ENCODE data around the gene NKPD1.

The NKPD1 gene

GRCh38 chr19:45160870-45161737, at the start of gene NKPD1:
Gene NKPD1, minus strand, starts transcription at chr19:45160982. Its CDS starts 832 bp downstream, at chr19:45160150.
- Histone ChIP-seq H3K36me3 (ENCODE audit: insufficient read depth, low read length) (no peaks in the 10 kb centered on the region), H3K4me1 (ENCODE audit: insufficient read depth, low read length) (peaks cover 12% of the 10 kb centered on the region; the same call in 1 of the 2 replicates), H3K9me3 (ENCODE audit: control insufficient read depth, insufficient read depth, low read length) (no peaks in the 10 kb centered on the region), H3K9ac (ENCODE audit: low read depth, low read length) (no peak within 1 kb of the TSS)

- Histone ChIP-seq H3K4me1 (ENCODE audit: insufficient read depth, low read length) (no peaks in the 10 kb centered on the region), H3K36me3 (ENCODE audit: insufficient read depth, low read length) (no peaks in the 10 kb centered on the region), H3K9me3 (ENCODE audit: control insufficient read depth, insufficient read depth, low read length) (no peaks in the 10 kb centered on the region), H3K9ac (ENCODE audit: low read depth, low read length) (no peak overlapping the region)
These were observed 45.5 kb upstream of the NKPD1 start for GRCh38 chr19:45206328-45206727.

- no peak overlapping the region for H3K9ac ChIP-seq (ENCODE audit: low read depth, low read length)
- no peaks in the 10 kb centered on the region for H3K9me3 ChIP-seq (ENCODE audit: control insufficient read depth, insufficient read depth, low read length)
- no peaks in the 10 kb centered on the region for H3K36me3 ChIP-seq (ENCODE audit: insufficient read depth, low read length)
- H3K4me1 ChIP-seq (ENCODE audit: insufficient read depth, low read length) = no peaks in the 10 kb centered on the region
These were observed 45.0 kb upstream of the NKPD1 start for GRCh38 chr19:45205810-45206209.

- Histone ChIP-seq H3K9me3 (ENCODE audit: control insufficient read depth, insufficient read depth, low read length) (no peaks in the 10 kb centered on the region), H3K4me1 (ENCODE audit: insufficient read depth, low read length) (no peaks in the 10 kb centered on the region), H3K36me3 (ENCODE audit: insufficient read depth, low read length) (no peaks in the 10 kb centered on the region), H3K9ac (ENCODE audit: low read depth, low read length) (no peak overlapping the region)
These were observed 41.9 kb upstream of the NKPD1 start for GRCh38 chr19:45202637-45203036.

- Histone ChIP-seq H3K4me1 (ENCODE audit: insufficient read depth, low read length) (no peaks in the 10 kb centered on the region), H3K36me3 (ENCODE audit: insufficient read depth, low read length) (no peaks in the 10 kb centered on the region), H3K9ac (ENCODE audit: low read depth, low read length) (no peak overlapping the region), H3K9me3 (ENCODE audit: control insufficient read depth, insufficient read depth, low read length) (no peaks in the 10 kb centered on the region)
These were observed 39.8 kb upstream of the NKPD1 start for GRCh38 chr19:45200568-45200967.

- Histone ChIP-seq H3K36me3 (ENCODE audit: insufficient read depth, low read length) (no peaks in the 10 kb centered on the region), H3K4me1 (ENCODE audit: insufficient read depth, low read length) (no peaks in the 10 kb centered on the region), H3K9me3 (ENCODE audit: control insufficient read depth, insufficient read depth, low read length) (no peaks in the 10 kb centered on the region), H3K9ac (ENCODE audit: low read depth, low read length) (no peak overlapping the region)
These were observed 35.0 kb upstream of the NKPD1 start for GRCh38 chr19:45195764-45196163.

- Histone ChIP-seq H3K4me1 (ENCODE audit: insufficient read depth, low read length) (no peaks in the 10 kb centered on the region), H3K9ac (ENCODE audit: low read depth, low read length) (no peak overlapping the region), H3K9me3 (ENCODE audit: control insufficient read depth, insufficient read depth, low read length) (no peaks in the 10 kb centered on the region), H3K36me3 (ENCODE audit: insufficient read depth, low read length) (no peaks in the 10 kb centered on the region)
These were observed 30.6 kb upstream of the NKPD1 start for GRCh38 chr19:45191375-45191774.

GRCh38 chr19:45189971-45190370, 29.2 kb upstream of the NKPD1 start:
- Histone ChIP-seq H3K36me3 (ENCODE audit: insufficient read depth, low read length) (no peaks in the 10 kb centered on the region), H3K9me3 (ENCODE audit: control insufficient read depth, insufficient read depth, low read length) (no peaks in the 10 kb centered on the region), H3K4me1 (ENCODE audit: insufficient read depth, low read length) (no peaks in the 10 kb centered on the region), H3K9ac (ENCODE audit: low read depth, low read length) (no peak overlapping the region)

GRCh38 chr19:45187421-45188100, 26.8 kb upstream of the NKPD1 start:
- Histone ChIP-seq H3K4me1 (ENCODE audit: insufficient read depth, low read length) (no peaks in the 10 kb centered on the region), H3K36me3 (ENCODE audit: insufficient read depth, low read length) (no peaks in the 10 kb centered on the region), H3K9ac (ENCODE audit: low read depth, low read length) (no peak overlapping the region), H3K9me3 (ENCODE audit: control insufficient read depth, insufficient read depth, low read length) (no peaks in the 10 kb centered on the region)

- Histone ChIP-seq H3K9ac (ENCODE audit: low read depth, low read length) (no peak overlapping the region), H3K36me3 (ENCODE audit: insufficient read depth, low read length) (no peaks in the 10 kb centered on the region)
These were observed 25.9 kb upstream of the NKPD1 start for GRCh38 chr19:45186509-45187334.

GRCh38 chr19:45184115-45184514, 23.3 kb upstream of the NKPD1 start:
- Histone ChIP-seq H3K36me3 (ENCODE audit: insufficient read depth, low read length) (no peaks in the 10 kb centered on the region; the same call in 1 of the 2 replicates), H3K9me3 (ENCODE audit: control insufficient read depth, insufficient read depth, low read length) (no peaks in the 10 kb centered on the region), H3K9ac (ENCODE audit: low read depth, low read length) (no peak overlapping the region), H3K4me1 (ENCODE audit: insufficient read depth, low read length) (no peaks in the 10 kb centered on the region; the same call in 1 of the 2 replicates)

More at GRCh38 chr19:45186509-45187334, 25.9 kb upstream of the NKPD1 start:
- Histone ChIP-seq H3K9me3 (ENCODE audit: control insufficient read depth, insufficient read depth, low read length) (no peaks in the 10 kb centered on the region), H3K4me1 (ENCODE audit: insufficient read depth, low read length) (no peaks in the 10 kb centered on the region)

GRCh38 chr19:45182758-45183157, 22.0 kb upstream of the NKPD1 start:
- Histone ChIP-seq H3K36me3 (ENCODE audit: insufficient read depth, low read length) (no peaks in the 10 kb centered on the region; the same call in 1 of the 2 replicates), H3K4me1 (ENCODE audit: insufficient read depth, low read length) (no peaks in the 10 kb centered on the region; the same call in 1 of the 2 replicates), H3K9me3 (ENCODE audit: control insufficient read depth, insufficient read depth, low read length) (no peaks in the 10 kb centered on the region), H3K9ac (ENCODE audit: low read depth, low read length) (no peak overlapping the region)

- Histone ChIP-seq H3K4me1 (ENCODE audit: insufficient read depth, low read length) (no peaks in the 10 kb centered on the region; the same call in 1 of the 2 replicates), H3K9me3 (ENCODE audit: control insufficient read depth, insufficient read depth, low read length) (no peaks in the 10 kb centered on the region), H3K9ac (ENCODE audit: low read depth, low read length) (no peak overlapping the region), H3K36me3 (ENCODE audit: insufficient read depth, low read length) (no peaks in the 10 kb centered on the region; the same call in 1 of the 2 replicates)
These were observed 20.2 kb upstream of the NKPD1 start for GRCh38 chr19:45180936-45181335.

- H3K9me3 ChIP-seq (ENCODE audit: control insufficient read depth, insufficient read depth, low read length) = no peaks in the 10 kb centered on the region
- H3K36me3 ChIP-seq (ENCODE audit: insufficient read depth, low read length) = no peaks in the 10 kb centered on the region; the same call in 1 of the 2 replicates
- H3K9ac ChIP-seq (ENCODE audit: low read depth, low read length) = peak overlapping the region; percentile 78; the same call in 1 of the 2 replicates
- no peaks in the 10 kb centered on the region; the same call in 1 of the 2 replicates for H3K4me1 ChIP-seq (ENCODE audit: insufficient read depth, low read length)
These were observed 19.1 kb upstream of the NKPD1 start for GRCh38 chr19:45179892-45180370.

Measured in ES-I3 (cell line).